GM18502 (cell line): ENCODE measurements around the gene POLE.
A peak's percentile ranks its signal among the peaks of the same experiment; 100 is the strongest.

ENCODE experiments used
- ATAC-seq: cut with Tn5 transposase; IDR thresholded peaks from one replicate; pipeline ENCODE4 v1.9.1; 2021; ENCODE audit warnings: mild to moderate bottlenecking; ENCODE audit not compliant: unreplicated experiment, poor library complexity

Gene POLE, protein sequence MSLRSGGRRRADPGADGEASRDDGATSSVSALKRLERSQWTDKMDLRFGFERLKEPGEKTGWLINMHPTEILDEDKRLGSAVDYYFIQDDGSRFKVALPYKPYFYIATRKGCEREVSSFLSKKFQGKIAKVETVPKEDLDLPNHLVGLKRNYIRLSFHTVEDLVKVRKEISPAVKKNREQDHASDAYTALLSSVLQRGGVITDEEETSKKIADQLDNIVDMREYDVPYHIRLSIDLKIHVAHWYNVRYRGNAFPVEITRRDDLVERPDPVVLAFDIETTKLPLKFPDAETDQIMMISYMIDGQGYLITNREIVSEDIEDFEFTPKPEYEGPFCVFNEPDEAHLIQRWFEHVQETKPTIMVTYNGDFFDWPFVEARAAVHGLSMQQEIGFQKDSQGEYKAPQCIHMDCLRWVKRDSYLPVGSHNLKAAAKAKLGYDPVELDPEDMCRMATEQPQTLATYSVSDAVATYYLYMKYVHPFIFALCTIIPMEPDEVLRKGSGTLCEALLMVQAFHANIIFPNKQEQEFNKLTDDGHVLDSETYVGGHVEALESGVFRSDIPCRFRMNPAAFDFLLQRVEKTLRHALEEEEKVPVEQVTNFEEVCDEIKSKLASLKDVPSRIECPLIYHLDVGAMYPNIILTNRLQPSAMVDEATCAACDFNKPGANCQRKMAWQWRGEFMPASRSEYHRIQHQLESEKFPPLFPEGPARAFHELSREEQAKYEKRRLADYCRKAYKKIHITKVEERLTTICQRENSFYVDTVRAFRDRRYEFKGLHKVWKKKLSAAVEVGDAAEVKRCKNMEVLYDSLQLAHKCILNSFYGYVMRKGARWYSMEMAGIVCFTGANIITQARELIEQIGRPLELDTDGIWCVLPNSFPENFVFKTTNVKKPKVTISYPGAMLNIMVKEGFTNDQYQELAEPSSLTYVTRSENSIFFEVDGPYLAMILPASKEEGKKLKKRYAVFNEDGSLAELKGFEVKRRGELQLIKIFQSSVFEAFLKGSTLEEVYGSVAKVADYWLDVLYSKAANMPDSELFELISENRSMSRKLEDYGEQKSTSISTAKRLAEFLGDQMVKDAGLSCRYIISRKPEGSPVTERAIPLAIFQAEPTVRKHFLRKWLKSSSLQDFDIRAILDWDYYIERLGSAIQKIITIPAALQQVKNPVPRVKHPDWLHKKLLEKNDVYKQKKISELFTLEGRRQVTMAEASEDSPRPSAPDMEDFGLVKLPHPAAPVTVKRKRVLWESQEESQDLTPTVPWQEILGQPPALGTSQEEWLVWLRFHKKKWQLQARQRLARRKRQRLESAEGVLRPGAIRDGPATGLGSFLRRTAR (N-terminal part only)

GRCh38 chr12:132687211-132688164 lies at the start of gene POLE, which contains the start of gene PXMP2:
Gene POLE (minus strand): TSS chr12:132687342. CDS start chr12:132687315, 27 bp downstream.
Gene PXMP2 (plus strand): TSS chr12:132687587. CDS start chr12:132687671, 84 bp downstream.
- peak; percentile 95 for ATAC-seq

- ATAC-seq: no peak
These were observed 49.8 kb upstream of the POLE start for GRCh38 chr12:132736913-132737312.

DNA sequence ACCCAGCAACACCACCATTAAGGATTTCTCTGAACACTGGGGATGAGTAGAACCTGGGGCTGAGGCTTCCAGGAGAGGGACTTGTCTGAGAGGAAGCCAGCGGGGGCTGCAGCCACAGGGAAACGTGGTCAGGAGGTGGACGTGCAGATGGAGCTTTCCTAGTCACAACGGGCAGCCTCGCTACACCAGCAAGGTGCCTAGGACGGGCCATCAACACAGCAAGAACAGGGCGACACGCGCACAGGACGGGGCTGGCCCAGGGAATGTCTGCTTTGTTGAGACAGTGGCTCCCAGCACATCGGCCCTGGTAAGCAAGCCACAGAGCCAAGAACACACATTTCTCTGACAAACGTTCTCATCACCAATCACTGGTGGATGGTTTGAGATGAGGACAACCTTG lies 49.2 kb upstream of the POLE start:
- no peak for ATAC-seq

DNA sequence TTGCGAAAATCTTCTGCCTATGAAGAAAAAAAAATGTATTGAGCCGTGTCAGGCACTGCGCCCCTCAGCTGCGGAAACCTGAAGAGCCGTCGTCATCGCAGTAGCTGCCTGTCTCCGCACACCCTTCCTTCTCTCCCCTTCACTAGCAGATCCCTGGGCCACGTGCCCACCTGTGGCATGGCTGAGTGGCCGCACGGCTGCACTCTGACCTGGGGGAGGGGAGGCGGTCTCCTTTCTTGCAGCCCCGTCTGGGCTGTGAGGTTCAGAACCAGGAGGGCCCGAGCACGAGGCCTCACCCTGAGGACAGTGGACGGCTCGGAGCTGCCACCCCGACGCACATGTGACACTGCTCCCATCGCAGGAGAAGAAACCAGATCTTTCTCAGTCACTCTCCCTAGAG lies 48.4 kb upstream of the POLE start:
- ATAC-seq: no peak

DNA sequence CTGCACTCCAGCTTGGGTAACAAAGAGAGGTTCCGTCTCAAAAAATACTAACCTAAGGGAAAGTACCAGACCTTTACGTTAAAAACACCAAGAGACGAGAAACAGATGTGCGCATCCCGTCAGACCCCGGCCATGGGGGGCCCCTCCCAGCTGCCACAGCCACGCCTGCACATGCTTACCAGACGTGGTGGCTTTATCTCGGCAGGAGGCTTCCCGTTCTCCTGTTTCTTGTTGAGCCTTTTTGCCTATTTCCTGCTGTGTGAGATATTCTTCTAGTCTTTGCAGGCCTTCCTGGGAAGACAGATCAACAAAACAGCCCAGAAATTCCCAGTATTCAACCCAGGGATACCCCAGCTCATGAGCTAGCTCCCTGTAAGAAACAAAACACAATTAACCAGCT lies 47.1 kb upstream of the POLE start:
- no peak for ATAC-seq

DNA sequence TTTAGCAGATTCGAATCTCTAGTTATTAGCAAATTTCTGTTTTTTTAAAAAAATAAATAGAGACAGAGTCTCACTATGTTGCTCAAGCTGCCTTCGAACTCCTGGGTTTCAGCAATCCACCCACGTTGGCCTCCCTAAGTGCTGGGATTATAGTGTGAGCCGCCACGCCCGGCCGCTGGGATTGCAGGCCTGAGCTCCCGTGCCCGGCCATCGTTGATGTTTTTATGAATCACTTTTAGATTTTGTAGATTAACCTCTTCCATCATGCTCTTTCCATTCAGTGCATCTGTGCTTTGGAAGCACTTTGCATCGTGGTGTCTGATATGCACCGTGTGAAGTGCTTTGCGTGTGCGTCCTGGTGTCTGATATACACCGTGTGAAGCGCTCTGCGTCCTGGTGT lies 44.4 kb upstream of the POLE start:
- ATAC-seq: no peak

GRCh38 chr12:132730353-132730752 lies 43.2 kb upstream of the POLE start:
- ATAC-seq: no peak

GRCh38 chr12:132729541-132730320 lies 42.6 kb upstream of the POLE start:
- no peak for ATAC-seq

DNA sequence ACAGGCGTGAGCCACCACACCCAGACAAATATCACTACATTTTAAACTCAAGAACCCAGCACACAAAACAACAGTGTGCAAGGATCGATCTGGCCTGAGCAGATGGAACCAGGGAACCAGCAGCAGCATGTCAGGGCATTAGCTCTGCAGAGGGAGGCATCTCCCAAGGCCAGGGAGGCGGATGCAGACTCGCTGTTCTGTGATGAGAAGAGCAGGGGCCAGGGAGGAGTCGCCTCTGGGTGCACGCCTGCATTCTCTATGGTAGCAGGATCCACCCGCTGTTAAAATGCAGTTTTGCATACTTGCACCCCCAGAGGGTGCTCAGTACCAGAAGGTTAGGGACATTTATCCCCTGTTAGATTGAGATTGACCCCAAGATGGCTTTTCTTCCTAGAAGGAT lies 41.4 kb upstream of the POLE start:
- ATAC-seq: no peak

DNA sequence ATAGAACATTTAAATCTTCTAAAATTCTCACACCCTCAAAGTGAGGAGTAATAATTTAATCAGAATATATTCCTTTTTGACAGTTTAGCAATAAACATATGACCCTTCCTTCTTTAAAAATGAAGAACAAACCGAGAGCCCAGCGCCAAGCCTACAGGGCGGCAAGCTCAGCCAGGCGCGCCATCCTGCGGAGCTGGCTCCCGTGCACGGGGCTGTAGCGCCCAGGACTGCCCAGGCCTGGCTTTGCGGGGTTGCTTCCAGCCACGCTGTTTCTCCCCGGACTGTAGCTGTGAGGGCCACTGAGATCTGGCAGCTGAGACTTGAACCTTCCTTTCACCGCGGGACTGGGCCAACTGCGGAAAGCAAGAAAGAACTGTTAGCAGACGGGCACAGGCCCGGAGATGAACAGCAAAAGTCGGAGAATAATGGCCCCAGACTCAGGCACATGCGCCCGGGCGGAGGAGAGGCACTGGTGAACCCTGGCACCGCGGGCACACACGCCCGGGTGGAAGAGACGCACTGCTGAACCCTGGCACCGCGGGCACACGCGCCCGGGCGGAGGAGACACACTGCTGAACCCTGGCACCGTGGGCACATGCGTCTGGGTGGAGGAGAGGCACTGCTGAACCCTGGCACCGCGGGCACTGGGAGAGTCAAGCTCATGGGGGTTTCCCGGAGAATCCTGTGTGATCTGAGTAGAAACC lies 40.1 kb upstream of the POLE start:
- no peak for ATAC-seq

- ATAC-seq: no peak
These were observed 39.2 kb upstream of the POLE start for GRCh38 chr12:132726386-132726785.

DNA sequence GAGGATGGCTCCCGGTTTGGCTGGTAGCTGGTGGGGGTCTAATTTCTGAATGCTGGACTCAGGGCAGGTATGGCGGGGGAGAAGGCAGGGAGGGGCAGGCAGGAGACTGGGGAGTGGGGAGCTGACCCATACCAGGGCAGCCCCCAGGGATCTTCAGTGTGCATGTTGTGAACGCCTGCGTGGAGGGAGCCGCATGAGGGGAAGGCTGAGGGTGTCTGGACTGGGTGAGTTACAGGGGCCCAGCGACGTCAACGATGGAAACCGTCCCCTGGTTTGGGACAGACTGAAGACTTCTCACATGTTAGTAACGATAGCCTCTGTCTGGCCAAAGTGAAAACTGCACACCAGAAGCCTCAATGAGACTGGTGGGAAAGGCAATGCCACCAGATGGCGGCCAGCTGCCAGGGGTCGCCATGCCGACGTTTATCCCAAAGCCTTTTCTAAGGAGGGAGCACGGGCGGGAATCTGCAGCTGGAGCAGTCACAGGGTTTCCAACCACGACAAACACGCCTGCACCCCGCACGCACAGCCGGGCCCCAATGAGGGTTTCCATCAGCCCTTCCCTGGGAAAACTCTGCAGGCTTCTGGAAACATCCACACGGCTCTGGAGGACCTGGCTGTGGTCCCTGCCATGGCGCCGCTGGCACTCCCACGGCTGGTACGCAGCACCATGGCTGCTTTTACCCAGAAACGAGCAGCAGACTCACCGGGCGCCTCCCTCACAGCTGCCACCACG lies 37.5 kb upstream of the POLE start:
- no peak for ATAC-seq

GRCh38 chr12:132723764-132724140 lies 36.6 kb upstream of the POLE start:
- no peak for ATAC-seq

- no peak for ATAC-seq
These were observed 36.0 kb upstream of the POLE start for GRCh38 chr12:132723015-132723763.

DNA sequence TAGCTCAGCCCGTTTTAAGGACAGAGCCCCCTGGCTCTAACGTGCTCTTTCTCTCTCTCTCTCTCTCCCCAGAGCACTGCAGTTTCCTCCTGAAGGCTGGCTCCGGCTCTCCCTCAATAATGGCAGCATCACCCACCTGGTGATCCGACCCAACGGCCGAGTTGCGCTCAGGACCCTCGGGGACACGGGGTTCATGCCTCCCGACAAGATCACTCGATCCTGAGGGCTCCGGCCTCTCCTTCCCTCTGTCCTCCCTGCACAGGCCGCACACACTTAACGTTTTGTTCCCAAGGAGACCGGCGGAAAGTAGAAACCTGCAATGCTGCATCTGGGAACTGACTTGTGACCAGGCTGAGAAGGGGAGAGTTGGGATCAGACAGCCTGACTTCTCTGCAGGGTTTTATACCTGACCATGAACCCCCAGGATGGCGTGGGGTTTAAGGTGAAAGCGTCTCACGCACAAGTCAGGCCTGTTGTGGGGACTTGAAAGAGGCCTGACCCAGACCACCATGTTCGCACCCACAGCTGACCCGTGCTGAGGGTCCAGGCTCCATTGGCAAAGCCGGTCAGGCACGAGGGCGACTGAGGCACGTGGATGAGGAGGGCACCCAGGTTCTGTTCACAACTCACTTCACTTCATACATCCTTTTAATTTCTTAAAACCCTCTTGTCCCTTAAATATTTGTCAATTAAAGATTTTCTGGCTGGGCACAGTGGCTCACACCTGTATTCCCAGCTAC lies 33.6 kb upstream of the POLE start:
- ATAC-seq: no peak

DNA sequence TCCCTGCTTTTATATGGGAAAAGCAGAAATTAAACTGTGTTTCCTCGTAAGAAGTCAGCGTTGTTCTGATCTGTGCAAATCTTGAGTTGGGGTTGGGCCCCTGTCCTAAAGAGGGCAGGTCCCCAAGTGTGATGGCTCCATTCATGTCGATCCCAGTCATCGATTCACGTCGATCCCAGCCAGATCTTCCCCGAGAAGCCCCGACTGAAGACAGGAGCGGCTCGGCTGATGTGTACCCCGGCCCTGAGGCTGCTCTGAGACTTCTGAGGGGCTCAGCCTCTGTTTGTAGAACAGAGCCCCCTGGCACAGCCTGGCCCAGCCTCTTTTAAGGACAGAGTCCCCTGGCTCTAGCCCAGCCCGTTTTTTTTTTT lies 32.8 kb upstream of the POLE start:
- ATAC-seq: no peak
